ENCODE data around the gene BOD1L1. TPM values are rescaled to one million over a fixed set of nuclear protein-coding genes. Genes with fewer than 3 reads are reported as not detected.

BOD1L1 gene
- polyA plus RNA-seq, 1 donor: 37.3 TPM

DNA sequence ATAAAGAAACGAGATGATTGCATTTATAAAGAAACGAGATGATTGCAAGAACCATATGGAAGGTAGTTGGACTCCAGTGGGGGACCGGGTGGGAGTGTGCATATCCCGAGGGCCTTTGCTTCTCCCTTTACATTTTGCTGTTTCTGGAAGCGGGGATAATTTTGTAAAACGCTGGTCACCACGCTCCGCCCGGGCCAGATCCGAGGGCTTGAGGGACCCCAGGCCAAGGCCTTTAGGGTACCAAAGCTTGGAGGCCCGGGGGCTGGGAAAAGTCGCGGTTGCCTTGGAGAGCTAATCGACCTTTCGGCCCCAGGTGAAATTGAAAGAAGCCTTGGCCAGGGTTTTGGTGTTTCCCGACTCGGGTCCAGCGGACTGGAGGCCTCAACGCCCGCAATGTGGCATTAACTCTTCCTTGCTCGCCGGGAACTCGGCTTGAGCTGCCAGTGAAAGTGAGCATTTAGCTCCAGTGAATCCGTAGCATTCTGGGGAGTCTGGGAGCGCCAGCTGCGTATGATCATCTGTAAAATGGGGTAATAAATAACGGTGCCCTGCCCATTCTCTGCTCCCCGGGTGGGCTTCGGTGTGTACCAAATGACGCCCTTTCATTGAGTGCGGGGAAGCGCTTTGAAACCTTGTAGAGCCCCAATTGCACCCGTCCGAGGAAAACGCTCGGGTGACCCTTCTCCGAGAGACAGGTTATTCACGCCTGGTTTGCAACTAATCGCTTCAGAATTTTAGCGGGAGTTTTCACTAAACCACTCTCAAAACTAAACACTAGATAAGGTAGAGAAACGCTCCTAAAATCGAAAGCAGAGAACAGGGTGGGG is 87.7 kb downstream of the BOD1L1 start:
- peaks cover 6% of the 10 kb centered on the region for H3K4me1 ChIP-seq (ENCODE audit: control insufficient read depth, insufficient read depth, low read length)
- H3K27me3 ChIP-seq (ENCODE audit: control insufficient read depth, insufficient read depth, low read length): peaks cover 97% of the 10 kb centered on the region
- no peak overlapping the region for H3K4me3 ChIP-seq (ENCODE audit: low read length)
- WGBS (ENCODE audit: insufficient coverage, low lambda C conversion rate): 28% methylated on average over 4 of the region's 42 CpGs
- H3K36me3 ChIP-seq (ENCODE audit: control insufficient read depth, insufficient read depth, low read length): no peaks in the 10 kb centered on the region
- H3K9me3 ChIP-seq (ENCODE audit: control insufficient read depth, low read depth, low read length): peaks cover 12% of the 10 kb centered on the region
- DNase-seq: no peak
- no peak overlapping the region for H3K27ac ChIP-seq (ENCODE audit: low read length)

DNA sequence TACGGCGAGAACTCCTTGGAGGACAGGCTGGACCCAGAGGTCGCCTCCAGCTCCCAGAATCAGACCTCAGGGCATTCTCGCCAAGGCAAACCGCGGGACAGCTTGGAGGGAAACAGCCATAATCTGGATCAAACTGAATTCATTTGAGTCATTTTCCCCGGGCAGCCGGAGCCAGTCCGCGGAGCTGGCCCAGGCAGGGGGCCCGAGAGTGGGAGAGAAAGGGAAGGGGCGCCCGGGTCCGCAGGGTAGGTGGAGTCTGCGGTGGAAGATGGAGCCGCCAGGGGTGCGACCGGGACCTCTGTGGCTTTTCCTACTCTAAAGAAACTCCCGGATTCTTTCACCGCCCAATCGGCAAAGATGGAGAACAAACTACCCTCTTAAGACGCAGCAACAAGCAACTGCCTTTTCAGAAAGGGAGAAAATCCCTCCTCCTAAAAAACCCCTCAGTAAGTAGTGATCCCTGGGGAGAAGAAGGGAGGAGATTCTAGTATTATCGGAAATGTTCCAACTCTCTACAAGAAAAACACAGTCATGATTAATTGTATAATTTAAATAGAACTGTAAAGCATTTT is 88.4 kb downstream of the BOD1L1 start:
- Histone ChIP-seq H3K27me3 (ENCODE audit: control insufficient read depth, insufficient read depth, low read length) (peaks cover 99% of the 10 kb centered on the region), H3K4me1 (ENCODE audit: control insufficient read depth, insufficient read depth, low read length) (peaks cover 6% of the 10 kb centered on the region), H3K36me3 (ENCODE audit: control insufficient read depth, insufficient read depth, low read length) (no peaks in the 10 kb centered on the region), H3K4me3 (ENCODE audit: low read length) (no peak overlapping the region), H3K27ac (ENCODE audit: low read length) (no peak overlapping the region), H3K9me3 (ENCODE audit: control insufficient read depth, low read depth, low read length) (peaks cover 12% of the 10 kb centered on the region)
- 0% methylated on average over 1 of the region's 23 CpGs for WGBS (ENCODE audit: insufficient coverage, low lambda C conversion rate)
- no peak for DNase-seq

DNA sequence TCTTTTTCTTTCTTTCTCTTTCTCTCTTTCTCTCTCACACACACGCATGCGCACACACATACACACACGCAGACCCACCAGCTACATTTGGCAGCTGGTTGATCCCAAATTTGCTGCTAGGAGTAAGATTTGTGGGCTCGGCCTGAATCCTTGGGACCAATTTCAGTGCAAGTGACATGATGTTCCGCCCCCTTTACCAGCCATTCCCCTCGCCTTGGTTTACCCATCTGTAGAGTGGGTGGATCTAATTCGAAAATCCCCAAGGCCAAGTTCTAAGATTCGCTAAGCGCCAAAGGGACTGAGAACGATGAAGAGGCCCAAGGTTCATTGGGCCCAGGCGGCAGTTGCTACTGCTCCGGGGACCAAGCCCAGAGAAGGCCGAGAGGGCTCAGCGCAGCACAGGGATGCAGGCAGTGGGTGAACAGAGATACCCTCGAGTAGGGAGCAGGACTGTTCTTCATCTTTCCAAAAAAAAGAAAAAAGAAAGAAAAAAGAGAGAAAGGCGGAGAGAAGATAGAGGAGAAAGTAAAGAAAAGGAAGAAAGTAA is 89.0 kb downstream of the BOD1L1 start:
- H3K27me3 ChIP-seq (ENCODE audit: control insufficient read depth, insufficient read depth, low read length): peaks cover 100% of the 10 kb centered on the region
- H3K9me3 ChIP-seq (ENCODE audit: control insufficient read depth, low read depth, low read length): peaks cover 9% of the 10 kb centered on the region
- no peaks in the 10 kb centered on the region for H3K36me3 ChIP-seq (ENCODE audit: control insufficient read depth, insufficient read depth, low read length)
- DNase-seq: no peak
- peaks cover 6% of the 10 kb centered on the region for H3K4me1 ChIP-seq (ENCODE audit: control insufficient read depth, insufficient read depth, low read length)
- H3K4me3 ChIP-seq (ENCODE audit: low read length): no peak overlapping the region
- no peak overlapping the region for H3K27ac ChIP-seq (ENCODE audit: low read length)
- WGBS (ENCODE audit: insufficient coverage, low lambda C conversion rate): 22% methylated on average over 7 of the region's 16 CpGs

DNA sequence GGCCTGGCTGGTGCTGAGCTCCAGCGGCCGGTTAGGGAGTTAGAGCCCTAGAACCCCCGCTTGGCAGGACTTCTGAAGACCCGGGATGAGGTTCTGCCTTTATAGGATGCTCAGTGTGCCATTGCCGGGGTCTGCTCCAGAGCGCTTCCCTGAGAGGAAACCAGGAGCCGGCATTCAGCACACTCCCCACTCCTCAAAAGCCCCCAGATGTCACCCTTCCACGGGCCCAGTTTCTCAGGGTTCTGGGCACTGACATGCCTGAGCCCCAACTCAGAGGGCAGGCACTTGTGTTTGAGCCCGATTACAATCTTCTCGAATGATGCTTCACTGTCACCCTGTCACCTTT is 89.7 kb downstream of the BOD1L1 start:
- Histone ChIP-seq H3K27me3 (ENCODE audit: control insufficient read depth, insufficient read depth, low read length) (peaks cover 99% of the 10 kb centered on the region), H3K4me3 (ENCODE audit: low read length) (no peak overlapping the region), H3K9me3 (ENCODE audit: control insufficient read depth, low read depth, low read length) (peaks cover 9% of the 10 kb centered on the region), H3K36me3 (ENCODE audit: control insufficient read depth, insufficient read depth, low read length) (no peaks in the 10 kb centered on the region), H3K27ac (ENCODE audit: low read length) (no peak overlapping the region), H3K4me1 (ENCODE audit: control insufficient read depth, insufficient read depth, low read length) (peaks cover 6% of the 10 kb centered on the region)
- no peak for DNase-seq
- WGBS (ENCODE audit: insufficient coverage, low lambda C conversion rate): no CpG with 5 or more reads among the region's 10 CpGs

DNA sequence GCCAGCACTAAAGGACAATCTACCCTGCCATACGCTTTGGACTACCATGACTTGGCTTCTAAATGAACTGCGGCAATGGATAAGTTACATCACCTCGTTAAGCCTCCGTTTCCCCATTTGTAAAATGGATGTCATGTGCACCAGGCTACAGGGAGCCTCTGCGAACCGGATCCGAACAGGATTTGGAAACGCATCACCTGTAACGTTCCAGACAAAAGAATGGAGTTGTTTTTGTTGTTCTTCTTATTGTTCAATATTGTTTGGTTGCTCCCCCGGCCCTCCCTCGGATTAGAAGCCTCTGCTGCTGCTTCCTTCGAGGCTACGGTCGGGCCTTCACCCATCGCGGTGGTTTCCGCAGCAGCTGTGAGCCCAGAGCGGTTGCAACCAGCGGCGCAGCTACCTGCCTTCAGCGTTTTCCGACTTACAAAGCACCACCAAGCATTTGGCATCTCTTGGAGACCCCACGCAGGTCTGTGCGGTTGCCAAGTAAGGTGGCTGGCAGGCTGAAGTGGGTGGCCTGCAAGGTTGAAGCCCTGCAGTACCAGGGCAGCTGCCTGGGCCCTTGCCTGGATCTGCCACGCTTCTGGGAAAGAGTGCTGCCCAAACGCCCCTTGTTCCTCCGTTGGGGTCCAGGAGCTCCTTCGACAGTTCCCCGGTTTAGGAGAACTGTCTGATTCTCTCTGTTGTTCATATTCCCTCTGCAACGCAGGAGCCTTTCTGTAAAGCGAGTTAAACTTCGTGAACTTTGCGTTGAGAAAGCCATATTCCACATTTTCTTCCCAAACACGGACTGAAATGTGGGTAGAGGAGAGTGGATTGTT is 90.3 kb downstream of the BOD1L1 start:
- Histone ChIP-seq H3K27me3 (ENCODE audit: control insufficient read depth, insufficient read depth, low read length) (peaks cover 99% of the 10 kb centered on the region), H3K4me3 (ENCODE audit: low read length) (no peak overlapping the region), H3K9me3 (ENCODE audit: control insufficient read depth, low read depth, low read length) (peaks cover 9% of the 10 kb centered on the region), H3K36me3 (ENCODE audit: control insufficient read depth, insufficient read depth, low read length) (no peaks in the 10 kb centered on the region), H3K4me1 (ENCODE audit: control insufficient read depth, insufficient read depth, low read length) (peaks cover 6% of the 10 kb centered on the region), H3K27ac (ENCODE audit: low read length) (no peak overlapping the region)
- DNase-seq: no peak
- WGBS (ENCODE audit: insufficient coverage, low lambda C conversion rate): 10% methylated on average over 2 of the region's 34 CpGs

DNA sequence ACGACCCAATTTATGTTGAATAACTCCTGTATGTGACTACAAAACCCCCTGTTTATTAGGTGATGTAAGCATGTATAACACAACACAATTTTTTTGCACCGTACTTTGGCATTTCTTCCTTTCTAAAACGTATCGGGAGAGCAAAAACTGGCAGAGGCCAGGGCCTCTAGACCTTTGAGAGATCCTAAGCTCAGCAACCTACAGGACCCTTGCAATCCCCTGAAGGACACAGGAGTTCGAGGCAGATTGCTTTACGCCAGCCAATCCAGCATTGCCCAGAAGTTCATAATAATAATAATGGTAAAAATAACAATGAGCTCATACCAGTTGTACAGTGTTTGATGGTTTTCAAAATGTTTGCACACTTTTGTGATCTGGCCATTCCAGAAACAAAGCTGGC is 90.9 kb downstream of the BOD1L1 start:
- Histone ChIP-seq H3K9me3 (ENCODE audit: control insufficient read depth, low read depth, low read length) (peaks cover 3% of the 10 kb centered on the region), H3K27ac (ENCODE audit: low read length) (no peak overlapping the region), H3K36me3 (ENCODE audit: control insufficient read depth, insufficient read depth, low read length) (no peaks in the 10 kb centered on the region), H3K4me1 (ENCODE audit: control insufficient read depth, insufficient read depth, low read length) (peaks cover 2% of the 10 kb centered on the region), H3K27me3 (ENCODE audit: control insufficient read depth, insufficient read depth, low read length) (peaks cover 99% of the 10 kb centered on the region), H3K4me3 (ENCODE audit: low read length) (no peak overlapping the region)
- DNase-seq: no peak
- 40% methylated on average over 1 of the region's 6 CpGs for WGBS (ENCODE audit: insufficient coverage, low lambda C conversion rate)

DNA sequence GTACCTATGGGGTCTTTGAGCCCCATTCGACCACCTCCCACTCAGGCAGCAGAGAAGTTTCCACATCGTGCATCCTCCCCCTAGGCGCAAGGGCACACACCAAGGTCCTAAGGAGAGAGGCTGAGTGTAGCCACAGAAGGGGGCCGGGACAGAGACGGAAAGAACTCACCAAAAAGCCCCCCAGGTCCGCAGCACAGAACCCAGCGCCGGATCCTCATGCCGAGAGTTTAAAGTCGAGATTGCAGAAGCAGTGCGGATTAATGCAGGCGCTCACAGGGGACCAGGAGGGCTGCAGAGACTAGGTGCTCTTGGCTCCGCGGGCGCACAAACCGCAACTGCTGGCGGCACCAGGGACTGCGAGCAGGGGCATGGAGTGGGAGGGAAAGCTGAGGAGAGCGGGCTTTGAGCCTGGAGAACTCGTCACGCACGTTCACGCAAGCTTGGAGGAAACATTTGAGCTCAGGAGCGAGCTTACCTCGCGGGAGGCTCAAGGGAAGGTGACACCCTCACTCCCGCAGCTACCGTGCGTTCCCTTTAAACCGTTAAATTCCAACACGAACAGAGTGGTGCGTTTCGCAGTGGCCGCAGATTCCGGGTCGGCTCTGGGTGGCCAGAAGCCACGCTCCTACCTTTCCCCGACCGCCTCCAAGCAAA is 91.7 kb downstream of the BOD1L1 start:
- no CpG with 5 or more reads among the region's 39 CpGs for WGBS (ENCODE audit: insufficient coverage, low lambda C conversion rate)
- peaks cover 99% of the 10 kb centered on the region for H3K27me3 ChIP-seq (ENCODE audit: control insufficient read depth, insufficient read depth, low read length)
- H3K9me3 ChIP-seq (ENCODE audit: control insufficient read depth, low read depth, low read length): peaks cover 3% of the 10 kb centered on the region
- H3K4me3 ChIP-seq (ENCODE audit: low read length): no peak overlapping the region
- no peak overlapping the region for H3K27ac ChIP-seq (ENCODE audit: low read length)
- H3K4me1 ChIP-seq (ENCODE audit: control insufficient read depth, insufficient read depth, low read length): no peaks in the 10 kb centered on the region
- H3K36me3 ChIP-seq (ENCODE audit: control insufficient read depth, insufficient read depth, low read length): no peaks in the 10 kb centered on the region
- DNase-seq: no peak

DNA sequence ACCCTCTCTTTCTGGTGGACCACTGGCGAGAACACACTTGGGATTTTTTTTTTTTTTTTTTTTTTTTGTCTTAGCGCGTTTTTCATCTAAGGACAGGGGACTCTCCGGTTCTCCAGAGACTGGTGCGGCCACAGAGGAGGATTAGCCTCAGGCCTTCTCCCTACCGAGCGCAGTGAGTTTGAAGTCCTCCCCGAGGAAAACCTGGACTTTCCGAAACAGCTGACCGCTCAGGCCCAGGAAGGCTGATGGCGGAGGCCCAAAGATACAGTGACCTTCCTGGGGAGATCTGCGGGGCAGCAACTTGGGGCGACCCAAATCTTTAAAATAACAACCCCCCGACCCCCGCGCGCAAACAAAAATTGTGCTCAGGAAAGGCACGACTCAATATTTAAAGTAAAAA is 92.4 kb downstream of the BOD1L1 start:
- Histone ChIP-seq H3K4me1 (ENCODE audit: control insufficient read depth, insufficient read depth, low read length) (no peaks in the 10 kb centered on the region), H3K27ac (ENCODE audit: low read length) (no peak overlapping the region), H3K36me3 (ENCODE audit: control insufficient read depth, insufficient read depth, low read length) (no peaks in the 10 kb centered on the region), H3K9me3 (ENCODE audit: control insufficient read depth, low read depth, low read length) (peaks cover 3% of the 10 kb centered on the region), H3K4me3 (ENCODE audit: low read length) (no peak overlapping the region), H3K27me3 (ENCODE audit: control insufficient read depth, insufficient read depth, low read length) (peaks cover 99% of the 10 kb centered on the region)
- WGBS (ENCODE audit: insufficient coverage, low lambda C conversion rate): no CpG with 5 or more reads among the region's 18 CpGs
- DNase-seq: no peak

DNA sequence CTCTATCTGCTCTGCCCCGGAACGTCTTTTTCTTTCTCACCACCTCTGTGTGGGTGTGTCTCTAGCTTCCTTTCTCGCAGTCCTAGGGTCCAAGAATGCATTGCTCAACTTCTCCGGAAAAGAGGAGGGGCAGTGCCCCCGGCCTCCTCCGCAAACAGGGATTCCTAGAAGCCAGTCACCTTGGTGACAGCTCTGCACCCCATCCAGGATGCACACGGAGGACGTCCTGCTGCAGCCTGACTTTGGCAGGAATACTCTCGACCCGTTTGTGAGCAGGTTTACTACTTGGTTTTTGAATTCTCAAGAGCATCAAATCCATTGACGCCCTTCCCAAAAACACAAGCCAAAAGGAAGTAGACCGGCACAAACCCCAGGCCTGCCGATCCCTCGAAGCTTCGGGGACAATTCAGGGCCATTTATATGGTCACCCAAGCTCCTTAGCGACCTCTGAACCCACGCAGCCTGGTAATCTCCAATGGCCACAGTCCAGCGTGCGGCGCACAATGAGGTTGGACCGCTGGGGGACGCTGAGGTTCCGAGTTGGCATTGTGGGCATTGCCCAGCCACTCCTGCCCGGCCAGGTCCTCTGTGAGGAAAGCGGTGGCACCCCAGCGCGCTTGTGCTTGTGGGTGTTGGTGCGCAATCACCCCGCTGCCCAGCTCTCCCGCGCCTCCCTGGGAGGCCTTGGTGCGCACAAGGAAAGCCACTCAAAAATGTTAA is 93.0 kb downstream of the BOD1L1 start:
- Histone ChIP-seq H3K4me1 (ENCODE audit: control insufficient read depth, insufficient read depth, low read length) (no peaks in the 10 kb centered on the region), H3K27me3 (ENCODE audit: control insufficient read depth, insufficient read depth, low read length) (peaks cover 99% of the 10 kb centered on the region), H3K4me3 (ENCODE audit: low read length) (no peak overlapping the region), H3K27ac (ENCODE audit: low read length) (no peak overlapping the region), H3K36me3 (ENCODE audit: control insufficient read depth, insufficient read depth, low read length) (no peaks in the 10 kb centered on the region), H3K9me3 (ENCODE audit: control insufficient read depth, low read depth, low read length) (peaks cover 3% of the 10 kb centered on the region)
- no peak for DNase-seq
- 20% methylated on average over 1 of the region's 32 CpGs for WGBS (ENCODE audit: insufficient coverage, low lambda C conversion rate)
